Gastrocnemius medialis (tissue), 4 donors: Measurements from ENCODE around the gene BICD1. TPM values are rescaled to one million over a fixed set of nuclear protein-coding genes. Genes with fewer than 3 reads are reported as not detected.
A peak's percentile ranks its signal among the peaks of the same experiment; 100 is the strongest.

Experiments used
- ATAC-seq, 2 donors: fragments of 150-250 bp; one replicate each; pipeline ENCODE4 v1.9.1; 2016
- DNase-seq, 2 donors: peaks; one replicate each; pipeline ENCODE4 v3.0.0-alpha.2; 2019
- H3K27ac ChIP-seq, 4 donors: fragments of 200-600 bp; sonication (generic); 1 replicate in 1 of 4; 2 replicates in 3 of 4; pipeline ENCODE4 v1.5.1; 2016 to 2018; ENCODE audit warnings: mild to moderate bottlenecking in 2 of 4, moderate library complexity in 1 of 4
- H3K27me3 ChIP-seq, 3 donors: fragments of 200-600 bp; sonication (generic) in 2 of 3; 1 replicate in 1 of 3; 2 replicates in 2 of 3; pipeline versions ENCODE4 v1.5.1 to v1.6.0; 2016 to 2019; ENCODE audit warnings: mild to moderate bottlenecking in 1 of 3, moderate library complexity in 1 of 3
- H3K36me3 ChIP-seq, 2 donors: fragments of 200-600 bp; sonication (generic) in 1 of 2; one replicate each; pipeline ENCODE4 v1.5.1; 2017 to 2018
- H3K4me1 ChIP-seq, 2 donors: fragments of 200-600 bp; sonication (generic) in 1 of 2; one replicate each; pipeline ENCODE4 v1.5.1; 2016 to 2017; ENCODE audit warnings: mild to moderate bottlenecking in 2 of 2
- H3K4me3 ChIP-seq, 4 donors: fragments of 200-600 bp; sonication (generic) in 3 of 4; 1 replicate in 1 of 4; 2 replicates in 3 of 4; pipeline ENCODE4 v1.5.1; 2016 to 2019; ENCODE audit warnings: mild to moderate bottlenecking in 2 of 4
- H3K9me3 ChIP-seq, 3 donors: fragments of 200-600 bp; sonication (generic) in 2 of 3; 1 replicate in 1 of 3; 2 replicates in 2 of 3; pipeline ENCODE4 v1.5.1; 2016 to 2019
- POLR2A ChIP-seq, 2 donors: fragments of 450-650 bp; IDR thresholded peaks; one replicate each; pipeline ENCODE4 v1.6.1; 2017; ENCODE audit warnings: antibody characterized with exemption in 2 of 2, mild to moderate bottlenecking in 2 of 2, moderate library complexity in 2 of 2
- in situ Hi-C, 4 donors: fragments of 200-750 bp; cut with MboI; loops; one replicate each; pipeline versions ENCODE4 v1.15.0 to v1.8.0; 2017; ENCODE audit warnings: low sequenced_read_pairs in 4 of 4
- intact Hi-C: fragments of 100-400 bp; cut with DNase I; formaldehyde crosslinking; loops from one replicate; pipeline ENCODE4 v1.15.1; 2023; ENCODE audit warnings: low total_unique reads
- total RNA-seq, 4 donors: library from RNA; depleted of rRNA; stranded (reverse); fragments of >200 nt; gene quantifications; one replicate each; pipeline versions ENCODE4 v1.1.0 to v1.2.3, GENCODE V29; 2016
- TF ChIP-seq, protein P1 (sequence below), 5 experiments: fragments of 450-650 bp in 3 of 5; fragments of 200-600 bp in 2 of 5; sonication (generic) in 2 of 5; IDR thresholded peaks in 4 of 5; conservative IDR thresholded peaks in 1 of 5; 1 replicate in 4 of 5; 2 replicates in 1 of 5; pipeline ENCODE4 v1.5.1; 2016 to 2019; ENCODE audit warnings: antibody characterized with exemption in 5 of 5, mild to moderate bottlenecking in 3 of 5, moderate library complexity in 3 of 5

Gene BICD1
- total RNA-seq, 4 donors from 2014 or later = 1.4 to 2.3 (median 2.0) TPM

DNA sequence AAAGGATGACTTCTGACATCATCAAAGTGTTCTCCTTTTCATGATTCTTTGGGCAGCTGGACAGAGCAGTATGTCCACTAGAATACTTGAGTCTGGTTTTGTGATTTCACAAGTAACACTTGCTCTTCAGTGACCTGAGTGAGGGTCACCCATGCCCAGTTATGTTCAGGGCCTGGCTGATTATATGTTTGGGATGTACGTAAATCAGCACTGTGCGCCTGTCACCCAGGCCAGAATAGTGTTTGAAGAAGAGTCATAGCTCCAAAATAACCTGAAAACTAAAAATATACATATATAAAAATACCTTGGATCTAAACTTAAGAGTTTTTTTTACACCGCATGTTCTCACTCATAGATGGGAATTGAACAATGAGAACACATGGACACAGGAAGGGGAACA is 3.8 kb downstream of the BICD1 start:
- peaks cover 12 to 13% of the 10 kb centered on the region in 2 donors for H3K4me1 ChIP-seq
- DNase-seq = no peak
- intact Hi-C loops (no loop called here), in situ Hi-C loops (no loop called here)
- no peaks in the 10 kb centered on the region for H3K9me3 ChIP-seq
- no peak overlapping the region for H3K4me3 ChIP-seq
- TF ChIP-seq, protein P1, sequence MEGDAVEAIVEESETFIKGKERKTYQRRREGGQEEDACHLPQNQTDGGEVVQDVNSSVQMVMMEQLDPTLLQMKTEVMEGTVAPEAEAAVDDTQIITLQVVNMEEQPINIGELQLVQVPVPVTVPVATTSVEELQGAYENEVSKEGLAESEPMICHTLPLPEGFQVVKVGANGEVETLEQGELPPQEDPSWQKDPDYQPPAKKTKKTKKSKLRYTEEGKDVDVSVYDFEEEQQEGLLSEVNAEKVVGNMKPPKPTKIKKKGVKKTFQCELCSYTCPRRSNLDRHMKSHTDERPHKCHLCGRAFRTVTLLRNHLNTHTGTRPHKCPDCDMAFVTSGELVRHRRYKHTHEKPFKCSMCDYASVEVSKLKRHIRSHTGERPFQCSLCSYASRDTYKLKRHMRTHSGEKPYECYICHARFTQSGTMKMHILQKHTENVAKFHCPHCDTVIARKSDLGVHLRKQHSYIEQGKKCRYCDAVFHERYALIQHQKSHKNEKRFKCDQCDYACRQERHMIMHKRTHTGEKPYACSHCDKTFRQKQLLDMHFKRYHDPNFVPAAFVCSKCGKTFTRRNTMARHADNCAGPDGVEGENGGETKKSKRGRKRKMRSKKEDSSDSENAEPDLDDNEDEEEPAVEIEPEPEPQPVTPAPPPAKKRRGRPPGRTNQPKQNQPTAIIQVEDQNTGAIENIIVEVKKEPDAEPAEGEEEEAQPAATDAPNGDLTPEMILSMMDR (IDR thresholded peaks at IDR 0.05 in 4 of 5, conservative IDR thresholded peaks at IDR 0.05 in 1 of 5) = no peak
- TF ChIP-seq POLR2A (IDR thresholded peaks at IDR 0.05) = no peak
- H3K36me3 ChIP-seq = no peaks in the 10 kb centered on the region
- peak overlapping the region in 2 of 4 donors; percentile 14 to 42 for H3K27ac ChIP-seq
- H3K27me3 ChIP-seq = peaks cover 0 to 5% (median 0%) of the 10 kb centered on the region in 3 donors
- ATAC-seq = peak in 1 of 2 donors; percentile 22

DNA sequence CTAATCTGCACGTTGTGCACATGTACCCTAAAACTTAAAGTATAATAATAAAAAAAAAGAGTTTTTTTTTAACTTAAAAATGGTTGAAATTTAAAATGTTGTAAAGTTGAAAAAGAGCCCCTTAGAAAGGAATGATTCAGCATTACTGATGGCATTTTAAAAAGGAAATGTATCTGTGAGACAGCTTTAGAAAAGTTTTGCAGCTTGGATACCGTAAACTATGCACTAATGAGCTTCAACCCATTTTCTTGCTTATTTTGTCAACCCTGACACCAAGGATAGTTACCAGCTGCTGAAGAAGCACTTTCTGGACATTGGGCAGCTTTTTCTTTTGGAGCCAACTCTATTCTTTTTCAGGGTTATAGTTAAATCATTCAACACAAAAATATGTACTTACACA is 4.3 kb downstream of the BICD1 start:
- intact Hi-C loops = no loop called here
- no peak overlapping the region for H3K4me3 ChIP-seq
- in situ Hi-C loops = no loop called here
- TF ChIP-seq, protein P1 (IDR thresholded peaks at IDR 0.05 in 4 of 5, conservative IDR thresholded peaks at IDR 0.05 in 1 of 5) = no peak
- TF ChIP-seq POLR2A (IDR thresholded peaks at IDR 0.05) = no peak
- peaks cover 13 to 18% of the 10 kb centered on the region in 2 donors for H3K4me1 ChIP-seq
- no peaks in the 10 kb centered on the region for H3K9me3 ChIP-seq
- ATAC-seq (no peak), DNase-seq (no peak)
- no peaks in the 10 kb centered on the region for H3K36me3 ChIP-seq
- peaks cover 0 to 5% (median 0%) of the 10 kb centered on the region in 3 donors for H3K27me3 ChIP-seq
- peak overlapping the region in 1 of 4 donors; percentile 27 for H3K27ac ChIP-seq

DNA sequence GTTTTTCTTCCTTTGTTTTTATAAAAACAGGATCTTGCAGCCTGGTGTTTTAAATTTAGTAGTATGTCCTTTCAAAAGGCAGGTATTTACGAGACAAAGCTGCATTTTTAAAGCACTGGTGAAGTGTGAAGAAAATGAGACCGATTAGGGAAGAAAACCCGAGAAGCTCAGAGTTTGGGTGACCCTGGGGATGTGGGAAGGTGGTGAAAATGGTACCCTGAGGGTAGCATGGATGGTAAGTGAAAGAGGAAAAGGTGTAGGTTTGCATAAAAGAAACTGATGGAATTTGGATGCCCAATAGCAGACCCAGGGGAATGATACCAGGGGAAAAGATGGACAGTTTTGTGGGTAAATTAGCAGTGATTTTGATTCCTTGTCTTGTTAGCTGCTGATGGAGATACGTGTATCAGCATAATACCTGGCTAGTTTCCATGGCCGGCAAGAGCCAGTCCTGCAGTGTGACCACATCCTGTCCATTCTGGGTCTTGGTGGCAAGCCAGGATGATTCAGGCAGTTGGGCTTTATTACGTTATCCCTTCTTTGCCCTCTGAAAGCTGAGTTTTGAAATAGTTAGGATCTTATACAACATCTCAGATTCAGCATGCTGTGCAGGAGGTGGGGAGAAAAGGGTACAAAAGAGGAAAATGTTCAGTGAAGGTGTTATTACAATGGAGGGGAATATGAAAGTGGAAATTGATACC is 8.9 kb downstream of the BICD1 start:
- H3K27me3 ChIP-seq = no peaks in the 10 kb centered on the region
- ATAC-seq (peak; percentile 94 to 99), DNase-seq (peak; percentile 68 to 86)
- peak overlapping the region in 2 of 4 donors; percentile 21 to 54 for H3K27ac ChIP-seq
- no peaks in the 10 kb centered on the region for H3K36me3 ChIP-seq
- peaks cover 3 to 10% of the 10 kb centered on the region in 2 donors for H3K4me1 ChIP-seq
- TF ChIP-seq, protein P1 (IDR thresholded peaks at IDR 0.05 in 4 of 5, conservative IDR thresholded peaks at IDR 0.05 in 1 of 5) = no peak
- TF ChIP-seq POLR2A (IDR thresholded peaks at IDR 0.05) = no peak
- in situ Hi-C loops = no loop called here
- intact Hi-C loops = no loop called here
- no peaks in the 10 kb centered on the region for H3K9me3 ChIP-seq
- no peak overlapping the region for H3K4me3 ChIP-seq

DNA sequence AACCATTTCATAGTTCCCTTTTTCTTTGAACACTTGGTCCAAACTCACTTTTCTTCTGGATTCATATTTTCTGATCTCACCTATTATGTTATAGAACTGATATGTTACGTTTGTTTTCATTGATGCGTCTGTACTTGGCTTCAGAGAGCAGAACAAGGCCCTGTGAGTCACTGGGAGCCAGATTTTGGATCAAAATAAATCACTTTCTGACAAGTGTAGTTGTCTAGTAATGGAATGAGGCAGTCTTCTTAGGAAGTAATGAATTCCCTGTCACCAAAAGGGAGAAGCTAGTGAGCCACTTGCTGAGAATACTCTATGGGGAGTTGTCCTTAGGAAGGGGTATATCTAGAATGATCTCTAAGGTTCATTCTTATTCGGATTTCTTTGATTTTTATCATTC is 10.2 kb downstream of the BICD1 start:
- in situ Hi-C loops = no loop called here
- no peak overlapping the region for H3K27ac ChIP-seq
- no peak overlapping the region for H3K4me3 ChIP-seq
- no peaks in the 10 kb centered on the region for H3K36me3 ChIP-seq
- no peak for ATAC-seq
- H3K9me3 ChIP-seq = no peaks in the 10 kb centered on the region
- TF ChIP-seq, protein P1 (IDR thresholded peaks at IDR 0.05 in 4 of 5, conservative IDR thresholded peaks at IDR 0.05 in 1 of 5) = no peak
- no peak for TF ChIP-seq POLR2A (IDR thresholded peaks at IDR 0.05)
- DNase-seq = no peak
- intact Hi-C loops = no loop called here
- peaks cover 3 to 10% of the 10 kb centered on the region in 2 donors for H3K4me1 ChIP-seq
- no peaks in the 10 kb centered on the region for H3K27me3 ChIP-seq
